Limb (tissue), 2 donors: ENCODE results near the gene SLC50A1.

Source experiments
- DNase-seq, 2 donors: peaks; one replicate each; pipeline ENCODE4 v3.0.0-alpha.2; 2016; ENCODE audit errors: extremely low spot score in 2 of 2

The SLC50A1 gene

GRCh38 chr1:155169541-155169940, 33.9 kb downstream of the SLC50A1 start:
- no peak for DNase-seq

DNA sequence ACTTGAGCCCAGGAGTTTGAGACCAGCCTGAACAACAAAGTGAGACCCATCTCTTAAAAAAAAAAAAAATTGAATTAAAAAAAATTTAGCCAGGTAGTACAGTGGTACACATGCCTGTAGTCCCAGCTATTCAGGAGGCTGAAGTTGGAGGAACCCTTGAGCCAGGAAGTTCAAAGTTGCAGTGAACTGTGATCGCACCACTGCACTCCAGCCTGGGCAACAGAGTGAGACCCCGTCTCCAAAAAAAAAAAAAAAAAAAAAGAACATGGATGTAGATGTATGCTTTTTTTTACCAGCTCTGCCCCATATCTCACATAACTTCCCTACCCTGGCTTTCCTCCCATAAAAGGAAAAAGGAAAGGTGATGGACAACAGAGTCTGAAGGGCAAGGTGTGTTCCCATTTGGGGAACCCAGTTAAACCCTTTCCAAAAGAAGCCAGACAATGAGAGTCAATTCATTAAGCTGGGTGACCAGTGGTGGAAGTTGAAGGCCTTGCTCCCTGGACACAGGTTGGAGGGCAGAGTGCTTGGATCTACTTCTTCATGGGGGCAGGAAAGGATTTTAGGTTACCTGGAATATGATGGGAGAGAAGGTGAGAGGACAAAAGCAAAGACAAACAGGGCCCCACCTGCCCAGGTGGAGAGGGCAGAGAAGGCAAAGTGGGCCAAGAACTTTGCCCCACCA, 34.6 kb downstream of the SLC50A1 start:
- no peak for DNase-seq

- no peak for DNase-seq
Measured at GRCh38 chr1:155170806-155171205, 35.2 kb downstream of the SLC50A1 start.

- DNase-seq, result no peak
Measured at GRCh38 chr1:155171836-155172731, 36.4 kb downstream of the SLC50A1 start.

- peak; percentile 94 to 98 for DNase-seq
Measured at GRCh38 chr1:155172732-155173477, 37.3 kb downstream of the SLC50A1 start, which contains the start of gene KRTCAP2. Gene KRTCAP2 (minus strand): TSS chr1:155173304. CDS start chr1:155173224, 80 bp downstream.

DNA sequence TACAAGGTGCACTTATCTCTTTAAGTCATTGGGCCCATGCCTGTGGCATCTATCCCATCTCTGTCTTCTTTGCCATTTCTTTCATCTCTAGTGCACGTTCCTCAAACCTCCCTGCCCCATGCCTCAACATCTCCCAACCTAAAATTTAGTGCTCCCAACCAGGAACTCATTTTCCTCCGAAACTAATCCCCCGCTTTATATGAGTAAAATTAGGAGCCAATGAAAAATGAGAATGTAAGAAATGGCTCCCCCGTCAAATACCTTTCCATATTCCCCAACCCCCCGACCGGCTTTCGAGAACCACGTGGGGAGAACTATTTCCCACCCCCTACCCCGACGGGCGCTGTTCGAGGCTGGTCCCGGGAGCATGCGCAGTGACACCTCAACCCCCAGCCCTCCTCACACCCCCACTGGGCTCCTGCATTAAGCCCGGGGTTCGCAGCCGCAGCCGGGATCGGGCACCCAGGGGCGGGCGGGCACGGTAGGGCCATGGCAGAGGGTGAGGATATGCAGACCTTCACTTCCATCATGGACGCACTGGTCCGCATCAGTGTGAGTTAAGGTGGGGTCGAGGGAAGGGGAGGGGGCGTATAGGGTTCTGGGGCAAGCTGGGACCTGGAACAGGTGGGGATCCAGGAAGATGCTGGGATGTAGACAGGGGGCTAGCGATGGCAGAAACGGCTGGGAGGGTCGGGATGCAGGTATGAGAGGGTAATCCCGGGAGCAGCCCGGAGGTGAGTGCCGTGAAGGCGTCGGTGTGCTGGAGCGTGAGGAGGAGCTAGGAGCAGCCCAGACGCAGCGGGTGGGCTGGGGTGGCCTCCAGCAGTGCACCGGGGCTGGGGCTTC, 38.0 kb downstream of the SLC50A1 start, which contains the start of gene TRIM46:
TSS of gene TRIM46 (plus strand) at position 372 of the 846 bp plus-strand sequence. CDS start at position 490, 118 bp downstream.
- peak in 1 of 2 donors; percentile 79 for DNase-seq

- DNase-seq, result peak in 1 of 2 donors; percentile 84
Measured at GRCh38 chr1:155174324-155175280, 39.0 kb downstream of the SLC50A1 start.

- peak in 1 of 2 donors; percentile 39 for DNase-seq
Measured at GRCh38 chr1:155175281-155175926, 39.8 kb downstream of the SLC50A1 start.

GRCh38 chr1:155175927-155176371, 40.3 kb downstream of the SLC50A1 start:
- DNase-seq, result peak in 1 of 2 donors; percentile 31

GRCh38 chr1:155176544-155177071, 41.0 kb downstream of the SLC50A1 start:
- peak; percentile 51 to 87 for DNase-seq

- DNase-seq, result peak in 1 of 2 donors; percentile 29
Measured at GRCh38 chr1:155177192-155177917, 41.7 kb downstream of the SLC50A1 start.

- DNase-seq, result peak in 1 of 2 donors; percentile 26
Measured at GRCh38 chr1:155177918-155178281, 42.2 kb downstream of the SLC50A1 start.

GRCh38 chr1:155178441-155179111, 42.9 kb downstream of the SLC50A1 start:
- peak in 1 of 2 donors; percentile 27 for DNase-seq

DNA sequence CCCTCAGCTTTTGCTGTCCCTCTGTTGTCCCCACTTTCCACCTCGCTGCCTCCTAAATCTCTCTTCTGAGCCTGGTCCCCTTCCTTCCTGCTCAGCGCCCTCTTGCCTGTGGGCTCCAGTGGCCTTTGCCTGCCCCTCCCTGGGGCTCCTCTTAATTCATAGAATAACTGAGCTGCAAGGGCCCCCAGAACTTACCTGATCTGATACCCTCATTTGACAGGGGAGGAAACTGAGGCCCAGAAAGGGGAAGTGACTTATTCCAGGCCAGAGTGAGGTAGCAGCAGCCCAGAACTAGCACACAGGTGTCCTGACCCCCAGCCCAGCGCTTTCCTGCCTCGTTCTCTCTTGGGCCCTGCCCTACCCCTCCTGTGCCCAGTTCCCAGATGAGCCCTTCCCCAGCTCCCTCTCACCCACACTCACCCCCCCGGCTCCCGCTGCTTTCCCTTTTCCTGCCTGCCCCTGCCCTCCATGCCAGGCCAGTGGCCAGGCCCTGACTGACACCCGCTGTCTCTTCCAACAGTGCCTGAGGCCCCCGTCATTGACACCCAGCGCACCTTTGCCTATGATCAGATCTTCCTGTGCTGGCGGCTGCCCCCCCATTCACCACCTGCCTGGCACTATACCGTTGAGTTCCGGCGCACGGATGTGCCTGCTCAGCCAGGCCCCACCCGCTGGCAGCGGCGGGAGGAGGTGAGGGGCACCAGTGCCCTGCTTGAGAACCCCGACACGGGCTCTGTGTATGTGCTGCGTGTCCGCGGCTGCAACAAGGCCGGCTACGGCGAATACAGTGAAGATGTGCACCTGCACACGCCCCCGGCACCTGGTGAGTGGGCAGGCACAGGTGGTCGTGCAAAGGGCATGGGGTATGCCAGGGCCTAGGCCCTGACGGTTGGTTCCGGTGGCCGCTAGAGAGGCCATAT, 43.7 kb downstream of the SLC50A1 start:
- DNase-seq, result peak in 1 of 2 donors; percentile 24

GRCh38 chr1:155181371-155182051, 45.9 kb downstream of the SLC50A1 start:
- DNase-seq, result peak in 1 of 2 donors; percentile 14
